ENCODE measurements around the gene CLK1.

Gene CLK1

DNA sequence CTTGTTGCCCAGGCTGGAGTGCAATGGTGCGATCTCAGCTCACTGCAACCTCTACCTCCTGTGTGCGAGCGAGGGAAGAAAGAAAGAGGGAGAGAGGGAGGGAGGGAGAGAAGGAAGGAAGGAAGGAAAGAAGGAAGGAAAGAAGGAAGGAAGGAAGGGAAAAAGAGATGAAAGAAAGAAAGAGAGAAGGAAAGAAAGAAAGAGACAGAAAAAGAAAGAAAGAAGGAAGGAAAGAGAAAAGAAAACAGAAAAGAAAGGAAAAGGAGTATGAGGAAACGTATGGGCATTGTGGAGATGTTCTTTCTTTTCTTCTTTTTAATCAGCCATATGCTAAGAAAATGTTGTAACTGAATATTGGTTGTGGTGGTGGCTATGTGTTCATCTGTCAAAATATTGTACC, 16.5 kb downstream of the CLK1 start:
- H3K9me3 ChIP-seq (ENCODE audit: control insufficient read depth, low read depth, low read length) = no peaks in the 10 kb centered on the region
- H3K36me3 ChIP-seq (ENCODE audit: control insufficient read depth, low read depth, low read length) = peaks cover 19% of the 10 kb centered on the region
- H3K27ac ChIP-seq (ENCODE audit: low read length) = no peak overlapping the region
- H3K4me1 ChIP-seq (ENCODE audit: control insufficient read depth, low read depth, low read length) = no peaks in the 10 kb centered on the region
- H3K27me3 ChIP-seq (ENCODE audit: control insufficient read depth, insufficient read depth, low read length) = no peaks in the 10 kb centered on the region
- no peak overlapping the region for H3K4me3 ChIP-seq (ENCODE audit: low read length)
- H3K9ac ChIP-seq (ENCODE audit: low read length) = no peak overlapping the region

DNA sequence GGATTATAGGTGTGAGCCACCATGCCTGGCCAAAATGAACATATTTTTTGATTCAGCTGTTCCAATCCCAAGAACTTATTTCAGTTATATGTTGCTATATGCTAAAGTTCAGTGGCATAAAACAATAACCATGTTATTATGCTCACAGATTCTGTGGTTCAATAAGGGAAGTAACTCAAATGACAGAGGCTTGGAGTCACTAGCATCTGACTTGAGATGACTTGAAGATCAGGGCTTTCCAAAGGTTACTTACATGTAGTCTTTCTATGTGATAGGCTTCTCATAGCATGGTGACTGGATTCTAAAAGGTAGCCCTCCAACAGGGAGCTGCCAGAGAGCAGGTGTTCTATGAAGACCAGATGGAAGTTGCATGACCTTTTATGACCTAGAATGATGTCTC, 17.2 kb downstream of the CLK1 start:
- Histone ChIP-seq H3K9me3 (ENCODE audit: control insufficient read depth, low read depth, low read length) (no peaks in the 10 kb centered on the region), H3K9ac (ENCODE audit: low read length) (no peak overlapping the region), H3K27ac (ENCODE audit: low read length) (no peak overlapping the region), H3K27me3 (ENCODE audit: control insufficient read depth, insufficient read depth, low read length) (no peaks in the 10 kb centered on the region), H3K4me3 (ENCODE audit: low read length) (no peak overlapping the region), H3K36me3 (ENCODE audit: control insufficient read depth, low read depth, low read length) (peaks cover 13% of the 10 kb centered on the region), H3K4me1 (ENCODE audit: control insufficient read depth, low read depth, low read length) (no peaks in the 10 kb centered on the region)

DNA sequence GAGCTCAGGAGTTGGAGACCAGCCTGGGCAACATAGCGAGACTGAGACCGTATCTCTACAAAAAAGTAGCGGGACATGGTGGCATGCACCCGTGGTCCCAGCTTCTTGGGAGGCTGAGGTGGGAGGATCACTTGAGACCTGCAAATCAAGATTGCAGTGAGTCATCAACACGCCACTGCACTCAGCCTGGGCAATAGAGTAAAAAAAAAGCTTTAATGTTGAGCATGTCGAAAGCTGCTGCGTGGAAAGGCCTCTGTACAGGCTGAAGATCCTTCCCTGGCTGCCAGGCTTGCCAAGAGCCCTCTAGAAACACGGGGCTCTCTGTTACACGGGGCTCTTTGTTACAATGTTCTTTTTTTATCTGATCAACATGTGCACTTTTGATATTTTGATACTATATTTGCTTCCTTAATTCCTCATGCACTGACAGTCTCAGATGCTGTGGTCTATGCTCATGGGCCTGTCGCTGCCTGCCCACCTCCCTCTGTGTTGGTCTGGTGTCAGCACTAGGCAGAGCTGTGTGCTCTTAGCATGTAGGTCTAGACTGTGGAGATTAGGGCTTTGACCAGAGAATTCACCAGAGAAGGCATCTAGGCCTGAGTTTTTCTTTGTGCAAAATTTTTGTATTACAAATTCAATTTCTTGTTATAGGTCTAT, 18.7 kb downstream of the CLK1 start:
- Histone ChIP-seq H3K36me3 (ENCODE audit: control insufficient read depth, low read depth, low read length) (no peaks in the 10 kb centered on the region), H3K9ac (ENCODE audit: low read length) (no peak overlapping the region), H3K27ac (ENCODE audit: low read length) (no peak overlapping the region), H3K4me1 (ENCODE audit: control insufficient read depth, low read depth, low read length) (no peaks in the 10 kb centered on the region), H3K9me3 (ENCODE audit: control insufficient read depth, low read depth, low read length) (no peaks in the 10 kb centered on the region), H3K27me3 (ENCODE audit: control insufficient read depth, insufficient read depth, low read length) (no peaks in the 10 kb centered on the region), H3K4me3 (ENCODE audit: low read length) (no peak overlapping the region)

DNA sequence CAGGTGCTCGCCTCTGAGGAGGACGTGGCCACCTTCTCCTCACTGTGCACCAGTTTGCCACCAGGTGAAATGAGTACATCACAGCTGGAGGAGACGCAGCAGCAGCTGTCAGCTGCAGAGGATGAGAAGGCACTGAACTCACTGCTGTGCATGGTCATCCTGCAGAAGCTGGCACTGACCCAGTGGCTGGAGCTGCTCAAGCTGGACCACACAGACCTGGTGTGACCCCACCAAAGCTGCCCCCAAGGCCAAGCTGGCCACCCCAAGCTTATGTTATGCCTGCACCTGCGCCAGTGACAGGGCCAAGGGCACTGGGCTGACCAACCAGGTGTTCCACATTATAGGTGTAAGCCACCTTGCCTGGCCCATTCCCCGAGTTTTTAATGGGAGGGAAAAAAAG, 19.3 kb downstream of the CLK1 start:
- H3K4me1 ChIP-seq (ENCODE audit: control insufficient read depth, low read depth, low read length) = no peaks in the 10 kb centered on the region
- no peak overlapping the region for H3K9ac ChIP-seq (ENCODE audit: low read length)
- H3K27me3 ChIP-seq (ENCODE audit: control insufficient read depth, insufficient read depth, low read length) = no peaks in the 10 kb centered on the region
- H3K9me3 ChIP-seq (ENCODE audit: control insufficient read depth, low read depth, low read length) = no peaks in the 10 kb centered on the region
- H3K27ac ChIP-seq (ENCODE audit: low read length) = no peak overlapping the region
- no peak overlapping the region for H3K4me3 ChIP-seq (ENCODE audit: low read length)
- H3K36me3 ChIP-seq (ENCODE audit: control insufficient read depth, low read depth, low read length) = no peaks in the 10 kb centered on the region

DNA sequence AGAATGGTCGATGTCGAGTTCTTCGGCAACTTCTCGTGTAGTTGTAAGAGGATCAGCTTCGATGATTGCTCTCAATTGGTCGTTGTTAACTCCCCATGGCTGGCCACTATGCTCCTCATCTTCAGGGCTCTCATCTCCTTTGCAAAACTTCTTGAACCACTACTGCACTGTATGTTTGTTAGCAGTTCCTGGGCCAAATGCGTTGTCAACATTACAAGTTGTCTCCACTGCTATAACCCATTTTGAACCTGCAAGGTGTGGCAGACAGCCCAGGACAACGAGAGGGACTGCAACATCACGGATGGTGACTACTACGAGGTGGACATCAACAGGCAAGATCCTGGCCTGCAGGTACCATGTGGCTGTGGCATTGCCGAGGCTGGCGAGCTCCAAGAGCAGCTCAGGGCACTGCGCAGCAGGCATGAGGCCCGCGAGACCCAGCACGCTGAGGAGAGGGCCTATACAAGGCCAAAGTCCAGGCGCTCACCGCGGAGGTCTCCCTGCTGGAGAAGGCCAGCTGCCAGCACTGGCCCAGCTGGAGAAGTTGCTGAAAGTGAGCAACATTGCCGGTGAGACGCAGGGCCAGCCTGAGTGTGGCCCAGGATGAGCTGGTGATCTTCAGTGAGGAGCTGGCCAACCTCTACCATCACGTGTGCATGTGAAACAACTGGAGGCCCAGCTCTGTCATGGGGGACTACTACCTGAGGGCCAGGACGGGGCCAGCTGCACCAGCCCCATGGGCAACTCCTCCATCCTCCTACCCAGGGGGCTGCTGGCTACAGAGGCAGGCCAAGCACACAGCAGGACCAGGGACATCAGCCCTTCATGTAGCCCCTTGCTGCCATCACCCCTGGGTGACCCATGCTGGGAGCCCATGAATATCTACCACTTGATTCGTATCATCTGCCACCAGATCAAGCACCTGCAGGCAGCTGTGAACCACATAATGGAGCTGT, 20.2 kb downstream of the CLK1 start:
- Histone ChIP-seq H3K27me3 (ENCODE audit: control insufficient read depth, insufficient read depth, low read length) (no peaks in the 10 kb centered on the region), H3K4me1 (ENCODE audit: control insufficient read depth, low read depth, low read length) (no peaks in the 10 kb centered on the region), H3K27ac (ENCODE audit: low read length) (no peak overlapping the region), H3K9ac (ENCODE audit: low read length) (no peak overlapping the region), H3K9me3 (ENCODE audit: control insufficient read depth, low read depth, low read length) (no peaks in the 10 kb centered on the region), H3K4me3 (ENCODE audit: low read length) (no peak overlapping the region), H3K36me3 (ENCODE audit: control insufficient read depth, low read depth, low read length) (no peaks in the 10 kb centered on the region)

DNA sequence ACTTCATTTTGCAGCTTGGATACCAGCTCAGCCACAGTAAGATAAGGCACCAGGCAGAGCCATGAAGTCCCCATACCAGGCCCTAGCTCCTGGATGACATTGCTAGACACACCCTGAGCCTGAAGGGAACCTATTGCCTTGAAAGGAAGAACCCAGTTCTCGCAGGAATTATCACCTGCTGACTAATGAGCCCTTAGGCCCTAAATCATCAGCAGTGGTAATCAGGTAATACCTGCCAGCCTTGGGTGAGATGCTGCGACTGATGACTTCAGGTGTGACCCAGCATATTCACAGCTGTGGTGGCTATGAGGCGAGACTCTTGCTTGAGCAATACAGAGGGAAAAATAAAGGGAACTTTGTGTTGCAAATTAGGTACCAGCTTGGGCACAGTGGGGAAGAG, 24.9 kb downstream of the CLK1 start:
- Histone ChIP-seq H3K27me3 (ENCODE audit: control insufficient read depth, insufficient read depth, low read length) (no peaks in the 10 kb centered on the region), H3K27ac (ENCODE audit: low read length) (no peak overlapping the region), H3K36me3 (ENCODE audit: control insufficient read depth, low read depth, low read length) (no peaks in the 10 kb centered on the region), H3K9ac (ENCODE audit: low read length) (no peak overlapping the region), H3K9me3 (ENCODE audit: control insufficient read depth, low read depth, low read length) (no peaks in the 10 kb centered on the region), H3K4me3 (ENCODE audit: low read length) (no peak overlapping the region), H3K4me1 (ENCODE audit: control insufficient read depth, low read depth, low read length) (no peaks in the 10 kb centered on the region)

DNA sequence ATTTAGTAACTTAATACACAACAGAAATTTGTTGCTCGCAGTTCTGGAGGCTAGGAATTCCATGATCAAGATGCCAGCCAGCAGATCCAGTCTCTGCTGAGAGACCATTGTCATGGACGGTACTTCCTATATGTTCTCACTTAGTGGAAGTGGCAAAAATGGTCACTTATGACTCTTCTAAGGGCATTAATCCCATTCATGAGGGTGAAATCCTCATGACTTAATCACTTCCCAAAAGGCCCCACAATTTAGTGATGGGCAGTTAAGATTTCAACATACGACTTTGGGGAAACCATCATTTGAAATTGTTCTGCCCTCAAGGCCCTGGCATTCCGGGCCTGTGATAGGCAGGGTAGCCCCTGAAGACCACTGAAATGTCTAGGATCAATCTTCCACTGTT, 29.8 kb downstream of the CLK1 start:
- Histone ChIP-seq H3K27ac (ENCODE audit: low read length) (no peak overlapping the region), H3K4me3 (ENCODE audit: low read length) (no peak overlapping the region), H3K27me3 (ENCODE audit: control insufficient read depth, insufficient read depth, low read length) (no peaks in the 10 kb centered on the region), H3K4me1 (ENCODE audit: control insufficient read depth, low read depth, low read length) (no peaks in the 10 kb centered on the region), H3K9ac (ENCODE audit: low read length) (no peak overlapping the region), H3K36me3 (ENCODE audit: control insufficient read depth, low read depth, low read length) (no peaks in the 10 kb centered on the region), H3K9me3 (ENCODE audit: control insufficient read depth, low read depth, low read length) (no peaks in the 10 kb centered on the region)

DNA sequence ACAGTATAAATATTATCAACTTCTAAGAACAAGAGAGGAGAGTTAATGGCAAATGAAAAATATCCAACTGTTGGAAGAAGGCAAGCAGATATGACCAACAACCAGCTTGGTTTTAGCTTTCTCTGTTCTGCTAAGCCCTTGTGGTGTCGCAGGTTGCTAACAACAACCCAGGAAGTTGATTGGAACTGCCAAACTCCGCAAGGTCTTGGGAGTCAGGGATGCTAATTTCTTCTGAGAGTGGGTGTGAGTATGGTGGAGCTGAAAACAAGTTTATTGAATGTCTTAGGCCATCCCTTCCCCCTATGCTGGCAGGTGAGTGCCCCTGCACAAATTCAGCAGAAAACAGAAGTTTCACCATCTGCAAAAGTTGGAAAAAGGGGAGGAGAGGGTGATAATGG, 35.2 kb downstream of the CLK1 start:
- no peaks in the 10 kb centered on the region for H3K9me3 ChIP-seq (ENCODE audit: control insufficient read depth, low read depth, low read length)
- H3K27ac ChIP-seq (ENCODE audit: low read length) = no peak overlapping the region
- H3K4me1 ChIP-seq (ENCODE audit: control insufficient read depth, low read depth, low read length) = no peaks in the 10 kb centered on the region
- H3K27me3 ChIP-seq (ENCODE audit: control insufficient read depth, insufficient read depth, low read length) = no peaks in the 10 kb centered on the region
- H3K9ac ChIP-seq (ENCODE audit: low read length) = no peak overlapping the region
- no peaks in the 10 kb centered on the region for H3K36me3 ChIP-seq (ENCODE audit: control insufficient read depth, low read depth, low read length)
- no peak overlapping the region for H3K4me3 ChIP-seq (ENCODE audit: low read length)

DNA sequence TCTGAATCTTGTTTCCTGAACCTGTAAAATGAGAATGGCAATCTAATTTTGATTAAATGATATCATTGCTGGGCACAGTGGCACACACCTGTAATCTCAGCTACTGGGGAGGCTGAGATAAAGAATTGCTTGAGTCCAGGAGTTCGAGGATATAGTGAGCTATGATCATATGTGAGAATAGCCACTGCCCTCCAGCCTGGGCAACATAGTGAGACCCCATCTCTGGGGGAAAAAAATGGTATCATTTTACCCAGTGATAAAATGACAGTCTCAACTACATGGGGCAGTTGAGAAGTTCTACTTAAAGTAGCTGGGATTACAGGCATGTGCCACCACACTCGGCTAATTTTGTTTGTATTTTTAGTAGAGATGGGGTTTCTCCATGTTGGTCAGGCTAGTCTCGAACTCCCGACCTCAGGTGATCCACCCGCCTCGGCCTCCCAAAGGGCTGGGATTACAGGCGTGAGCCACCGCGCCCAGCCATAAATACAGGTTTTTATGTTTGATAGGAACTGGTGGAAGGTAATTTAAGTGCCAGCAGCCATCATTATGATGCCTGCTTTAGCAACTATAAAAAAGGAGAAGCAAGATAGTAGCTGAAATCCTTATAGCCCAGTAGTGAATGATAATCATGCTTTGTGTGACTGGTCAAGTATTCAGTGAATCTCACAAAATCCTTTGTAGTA, 35.7 kb downstream of the CLK1 start:
- peaks cover 4% of the 10 kb centered on the region for H3K36me3 ChIP-seq (ENCODE audit: control insufficient read depth, low read depth, low read length)
- no peak overlapping the region for H3K4me3 ChIP-seq (ENCODE audit: low read length)
- H3K27ac ChIP-seq (ENCODE audit: low read length) = no peak overlapping the region
- H3K9ac ChIP-seq (ENCODE audit: low read length) = no peak overlapping the region
- no peaks in the 10 kb centered on the region for H3K4me1 ChIP-seq (ENCODE audit: control insufficient read depth, low read depth, low read length)
- H3K9me3 ChIP-seq (ENCODE audit: control insufficient read depth, low read depth, low read length) = no peaks in the 10 kb centered on the region
- H3K27me3 ChIP-seq (ENCODE audit: control insufficient read depth, insufficient read depth, low read length) = no peaks in the 10 kb centered on the region

DNA sequence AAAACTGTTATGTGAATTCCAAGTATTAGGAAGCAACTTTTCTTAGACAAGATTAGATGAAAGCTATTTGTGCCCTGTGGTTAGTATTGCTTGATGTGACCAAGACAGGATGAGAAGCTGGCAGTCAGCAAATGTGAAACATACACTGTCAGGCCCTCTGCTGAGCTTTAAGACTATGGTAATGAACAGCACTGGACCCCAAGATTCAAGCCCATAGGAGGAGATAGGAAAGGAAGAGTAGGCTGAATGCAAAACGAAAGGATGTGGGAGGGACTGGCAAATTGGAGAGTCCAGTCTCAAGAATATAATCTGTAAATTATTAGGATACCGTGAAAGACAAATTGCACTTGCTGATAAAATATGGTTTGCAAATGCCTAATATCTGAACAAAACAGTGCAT, 36.4 kb downstream of the CLK1 start:
- Histone ChIP-seq H3K4me1 (ENCODE audit: control insufficient read depth, low read depth, low read length) (no peaks in the 10 kb centered on the region), H3K9ac (ENCODE audit: low read length) (no peak overlapping the region), H3K4me3 (ENCODE audit: low read length) (no peak overlapping the region), H3K27me3 (ENCODE audit: control insufficient read depth, insufficient read depth, low read length) (no peaks in the 10 kb centered on the region), H3K27ac (ENCODE audit: low read length) (no peak overlapping the region), H3K9me3 (ENCODE audit: control insufficient read depth, low read depth, low read length) (no peaks in the 10 kb centered on the region), H3K36me3 (ENCODE audit: control insufficient read depth, low read depth, low read length) (peaks cover 5% of the 10 kb centered on the region)

DNA sequence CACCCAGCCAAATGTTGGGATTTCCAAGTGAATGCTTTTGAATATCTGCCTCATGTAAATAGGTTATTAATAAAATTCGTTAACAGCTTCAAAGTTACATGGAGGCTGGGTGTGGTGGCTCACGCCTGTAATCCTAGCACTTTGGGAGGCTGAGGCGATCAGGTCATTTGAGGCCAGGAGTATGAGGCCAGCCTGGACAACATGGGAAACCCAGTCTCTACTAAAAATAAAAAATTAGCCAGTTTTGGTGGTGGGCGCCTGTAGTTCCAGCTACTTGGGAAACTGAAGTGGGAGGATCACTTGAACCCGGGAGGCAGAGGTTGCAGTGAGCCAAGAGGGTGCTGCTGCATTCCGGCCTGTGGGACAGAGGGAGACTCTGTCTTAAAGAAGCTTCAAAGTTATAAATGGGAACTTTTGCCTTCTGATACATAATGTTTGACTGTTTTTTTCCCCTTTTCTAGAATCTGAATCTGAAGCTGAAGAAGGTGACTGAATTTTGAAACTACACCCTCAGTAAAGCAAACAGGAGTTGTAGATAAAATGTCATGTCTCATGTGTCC, 42.7 kb downstream of the CLK1 start:
- peaks cover 58% of the 10 kb centered on the region for H3K36me3 ChIP-seq (ENCODE audit: control insufficient read depth, low read depth, low read length)
- no peaks in the 10 kb centered on the region for H3K4me1 ChIP-seq (ENCODE audit: control insufficient read depth, low read depth, low read length)

More for the DNA sequence above, 42.7 kb downstream of the CLK1 start:
- Histone ChIP-seq H3K4me3 (ENCODE audit: low read length) (no peak overlapping the region), H3K27me3 (ENCODE audit: control insufficient read depth, insufficient read depth, low read length) (no peaks in the 10 kb centered on the region), H3K27ac (ENCODE audit: low read length) (no peak overlapping the region), H3K9ac (ENCODE audit: low read length) (no peak overlapping the region), H3K9me3 (ENCODE audit: control insufficient read depth, low read depth, low read length) (no peaks in the 10 kb centered on the region)

All from iPS-18a (cell line).